PC-3 (cell line): Measurements from ENCODE around the gene WDR46. TPM values are rescaled to one million over a fixed set of nuclear protein-coding genes. Genes with fewer than 3 reads are reported as not detected.
A peak's percentile ranks its signal among the peaks of the same experiment; 100 is the strongest.

Experiments
- ATAC-seq: fragments of 200-7000 bp; cut with Tn5 transposase; 2 replicates; pipeline ENCODE4 v1.9.1; 2020; ENCODE audit warnings: mild to moderate bottlenecking, moderate library complexity
- BruUV-seq: library from RNA; stranded (reverse); fragments of 400-500 nt; replicated peaks from 2 replicates; lab custom pipeline; 2021; lab: Mats Ljungman, UMichigan
- CTCF ChIA-PET: fragments of 300-600 bp; sonication (Branson Sonifier 250); formaldehyde crosslinking; loops from one replicate; lab custom pipeline; 2022; ENCODE audit warnings: antibody characterized with exemption; lab: Charles Lee
- POLR2A ChIA-PET: fragments of 300-600 bp; sonication (Branson Sonifier 250); formaldehyde crosslinking; loops from one replicate; lab custom pipeline; 2022; ENCODE audit warnings: antibody characterized with exemption; ENCODE audit not compliant: unreplicated experiment; lab: Charles Lee
- DNase-seq: peaks from one replicate; pipeline ENCODE4 v3.0.0-alpha.2; 2015
- H2AFZ ChIP-seq: fragments of 300-600 bp; sonication (generic); 2 replicates; pipeline ENCODE4 v1.6.0; 2016; ENCODE audit warnings: antibody characterized with exemption, low read length
- H3F3A ChIP-seq: fragments of 300-600 bp; sonication (generic); one replicate; pipeline ENCODE4 v1.6.0; 2017; ENCODE audit warnings: antibody characterized with exemption, low read length, control low read depth, mild to moderate bottlenecking; ENCODE audit not compliant: unreplicated experiment
- H3K27ac ChIP-seq: fragments of 300-600 bp; sonication (generic); 2 replicates; pipeline ENCODE4 v1.5.1; 2016; ENCODE audit warnings: mild to moderate bottlenecking, low read length
- H3K27me3 ChIP-seq: fragments of 300-600 bp; sonication (generic); 2 replicates; pipeline ENCODE4 v1.6.1; 2016; ENCODE audit warnings: low read length, mixed read lengths
- H3K36me3 ChIP-seq: fragments of 300-600 bp; sonication (generic); 2 replicates; pipeline ENCODE4 v1.6.1; 2016; ENCODE audit warnings: low read depth, mixed run types, low read length, mixed read lengths
- H3K4me1 ChIP-seq: fragments of 300-600 bp; sonication (generic); 2 replicates; pipeline ENCODE4 v1.5.1; 2016; ENCODE audit warnings: low read length; ENCODE audit not compliant: insufficient read depth
- H3K4me2 ChIP-seq: fragments of 300-600 bp; sonication (generic); 2 replicates; pipeline ENCODE4 v1.6.0; 2016; ENCODE audit warnings: low read length
- H3K4me3 ChIP-seq: fragments of 300-600 bp; sonication (generic); 2 replicates; pipeline ENCODE4 v1.5.1; 2016; ENCODE audit warnings: mild to moderate bottlenecking, low read length, mixed read lengths
- H3K79me2 ChIP-seq: fragments of 300-600 bp; sonication (generic); 2 replicates; pipeline ENCODE4 v1.6.1; 2017; ENCODE audit warnings: low read length, mixed read lengths
- H3K9ac ChIP-seq: fragments of 300-600 bp; sonication (generic); 2 replicates; pipeline ENCODE4 v1.6.0; 2016; ENCODE audit warnings: mild to moderate bottlenecking, low read length
- H3K9me2 ChIP-seq: fragments of 300-600 bp; sonication (generic); replicated peaks from 2 replicates; pipeline ENCODE4 v1.6.1; 2016; ENCODE audit warnings: mixed run types, low read length, mixed read lengths
- H3K9me3 ChIP-seq: fragments of 300-600 bp; sonication (generic); 2 replicates; pipeline ENCODE4 v1.6.1; 2016; ENCODE audit warnings: low read length, mixed read lengths
- H4K20me1 ChIP-seq: fragments of 300-600 bp; sonication (generic); 2 replicates; pipeline ENCODE4 v1.6.1; 2016; ENCODE audit warnings: low read length, mixed read lengths
- CTCF ChIP-seq: fragments of 300-600 bp; sonication (generic); conservative IDR thresholded peaks from 2 replicates; pipeline ENCODE4 v1.5.1; 2017; ENCODE audit warnings: antibody characterized with exemption, low read depth, mild to moderate bottlenecking, low read length
- EZH2 ChIP-seq: fragments of 300-600 bp; sonication (generic); IDR thresholded peaks from one replicate; pipeline ENCODE4 v1.6.1; 2017; ENCODE audit warnings: antibody characterized with exemption, mild to moderate bottlenecking, low read length; ENCODE audit not compliant: unreplicated experiment
- EZH2phosphoT487 ChIP-seq: fragments of 300-600 bp; sonication (generic); IDR thresholded peaks from 2 replicates; pipeline ENCODE4 v1.6.1; 2018; ENCODE audit warnings: mild to moderate bottlenecking, antibody characterized with exemption, low read length, borderline replicate concordance
- intact Hi-C: fragments of 100-400 bp; cut with micrococcal nuclease; formaldehyde crosslinking; loops from 2 replicates; pipeline ENCODE4 v1.9.0; 2023
- total RNA-seq: library from RNA; depleted of rRNA; stranded (reverse); fragments of >200 nt; gene quantifications from 2 replicates; pipeline ENCODE4 v1.2.3, GENCODE V29; 2014

Gene WDR46
- total RNA-seq, 1 experiment from 2014 or later, result 104 TPM

GRCh38 chr6:33314515-33314942 lies 25.5 kb upstream of the WDR46 start:
- peak; percentile 21 for ATAC-seq

GRCh38 chr6:33313709-33314514 lies 24.9 kb upstream of the WDR46 start, which contains the start of gene TAPBP:
Gene TAPBP, minus strand, starts transcription at chr6:33314078. Its CDS starts 37 bp downstream, at chr6:33314041.
- TF ChIP-seq EZH2phosphoT487 (no peak), EZH2 (no peak), CTCF (no peak)
- peak within 1 kb of the TSS; percentile 58 for H2AFZ ChIP-seq
- no peaks in the 10 kb centered on the region for H3K27me3 ChIP-seq
- peak; percentile 59 for DNase-seq
- peak within 1 kb of the TSS; percentile 87 for H3K4me2 ChIP-seq
- ChIA-PET POLR2A (no interaction called here), CTCF (interaction anchor here (0.6 kb wide), 1 partner anchor 75 kb away, joined by 3 read pairs; no protein-coding TSS in a partner anchor)
- no peaks in the 10 kb centered on the region for H3K9me2 ChIP-seq
- BruUV-seq, result TSS peak; percentile 53
- H3K4me1 ChIP-seq, result peaks cover 26% of the 10 kb centered on the region
- peak within 1 kb of the TSS; percentile 82 for H3K27ac ChIP-seq
- H3K9ac ChIP-seq, result peak within 1 kb of the TSS; percentile 92
- H3K9me3 ChIP-seq, result no peaks in the 10 kb centered on the region
- peak; percentile 7 for ATAC-seq
- H3F3A ChIP-seq, result no peaks in the 10 kb centered on the region
- intact Hi-C loops, result loop anchor here (2.0 kb wide), 2 partner anchors 15 to 77 kb away; partner anchors contain the start of genes KIFC1 and RGL2
- H3K36me3 ChIP-seq, result peaks cover 4% of the 10 kb centered on the region; the same call in 1 of the 2 replicates
- peak within 1 kb of the TSS; percentile 75 for H3K4me3 ChIP-seq
- H4K20me1 ChIP-seq, result peaks cover 6% of the 10 kb centered on the region; the same call in 1 of the 2 replicates
- H3K79me2 ChIP-seq, result peaks cover 39% of the 10 kb centered on the region

More at GRCh38 chr6:33314515-33314942, 25.5 kb upstream of the WDR46 start:
- BruUV-seq, result no TSS peak
- H3F3A ChIP-seq, result no peaks in the 10 kb centered on the region
- H3K36me3 ChIP-seq, result peaks cover 10% of the 10 kb centered on the region; the same call in 1 of the 2 replicates
- POLR2A ChIA-PET, result interaction anchor here (0.6 kb wide), 1 partner anchor 1500 kb away, joined by 14 read pairs; no protein-coding TSS in a partner anchor
- H2AFZ ChIP-seq, result peak overlapping the region; percentile 58
- peaks cover 6% of the 10 kb centered on the region; the same call in 1 of the 2 replicates for H4K20me1 ChIP-seq
- H3K4me1 ChIP-seq, result peaks cover 33% of the 10 kb centered on the region
- TF ChIP-seq CTCF, result no peak
- TF ChIP-seq EZH2, result no peak
- no peak for TF ChIP-seq EZH2phosphoT487
- peak; percentile 61 for DNase-seq
- peaks cover 41% of the 10 kb centered on the region for H3K79me2 ChIP-seq
- H3K27me3 ChIP-seq, result no peaks in the 10 kb centered on the region
- H3K27ac ChIP-seq, result peak overlapping the region; percentile 82
- H3K9ac ChIP-seq, result peak overlapping the region; percentile 92
- H3K9me3 ChIP-seq, result no peaks in the 10 kb centered on the region
- intact Hi-C loops, result no loop called here
- no peaks in the 10 kb centered on the region for H3K9me2 ChIP-seq
- H3K4me3 ChIP-seq, result peak overlapping the region; percentile 75
- CTCF ChIA-PET, result no interaction called here
- H3K4me2 ChIP-seq, result peak overlapping the region; percentile 87
